HG02981 (cell line): ENCODE data around the gene HPGD.

Source experiments
- ATAC-seq: cut with Tn5 transposase; IDR thresholded peaks from one replicate; pipeline ENCODE4 v1.9.1; 2021; ENCODE audit warnings: mild to moderate bottlenecking, moderate library complexity; ENCODE audit not compliant: unreplicated experiment

HPGD gene

DNA sequence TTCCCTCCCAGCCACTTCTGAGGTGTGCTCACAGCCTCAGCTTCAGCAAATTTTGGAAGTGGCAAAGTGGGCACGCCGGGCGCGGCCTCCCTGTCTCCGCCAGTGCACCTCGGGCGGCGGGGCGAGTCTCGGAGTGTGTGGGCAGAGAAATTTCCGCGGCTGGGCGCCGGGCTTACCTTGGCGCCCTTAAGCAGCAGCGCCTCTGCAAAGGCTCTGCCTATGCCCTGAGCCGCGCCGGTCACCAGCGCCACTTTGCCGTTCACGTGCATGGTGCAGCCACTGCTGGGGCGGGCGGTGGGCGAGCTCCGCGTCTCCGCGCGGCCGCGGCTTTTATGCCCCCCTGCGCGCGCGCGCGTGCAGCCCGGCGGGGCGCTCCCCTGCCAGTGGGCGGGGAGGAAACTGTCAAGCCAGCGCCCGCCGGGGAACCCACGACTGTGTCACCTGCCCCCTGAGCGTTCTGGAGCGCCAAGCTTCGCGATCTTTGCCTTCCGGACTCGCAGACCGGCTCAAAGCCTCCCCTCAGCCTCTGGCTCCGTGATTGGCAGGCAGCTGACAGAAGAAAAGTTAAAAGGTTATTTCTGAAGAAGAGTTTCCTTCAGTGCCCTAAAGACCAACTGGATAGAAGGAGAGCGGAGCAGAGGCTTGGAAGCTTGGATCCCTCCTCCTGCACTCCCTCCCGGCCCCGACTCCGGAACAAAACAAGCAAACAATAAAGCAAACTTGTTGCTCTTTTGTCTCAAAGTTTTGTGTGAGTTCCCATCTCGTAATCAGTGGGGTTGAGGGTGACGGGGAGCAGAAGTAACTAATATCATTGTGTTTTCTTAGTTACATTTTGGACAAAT, at the start of gene HPGD:
Gene HPGD (minus strand): TSS at position 306 of the 842 bp plus-strand sequence. CDS start 37 bp downstream, at position 269.
- peak; percentile 74 for ATAC-seq

DNA sequence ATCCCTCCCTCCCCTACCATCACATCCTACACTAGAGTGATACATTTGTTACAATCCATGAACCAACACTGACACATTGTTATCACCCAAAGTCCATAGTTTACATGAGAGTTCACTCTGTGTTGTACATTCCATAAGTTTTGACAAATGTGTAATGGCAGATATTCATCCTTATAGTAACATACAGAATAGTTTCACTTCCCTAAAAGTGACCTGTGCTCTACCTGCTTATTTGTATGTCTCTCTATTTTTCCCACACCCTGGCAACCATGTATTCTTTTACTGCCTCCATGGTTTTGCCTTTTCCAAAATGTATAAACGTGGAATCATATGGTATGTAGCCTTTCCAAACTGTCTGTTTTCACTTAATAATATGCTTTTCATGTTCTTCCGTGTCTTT, 42.2 kb upstream of the HPGD start:
- ATAC-seq = no peak

DNA sequence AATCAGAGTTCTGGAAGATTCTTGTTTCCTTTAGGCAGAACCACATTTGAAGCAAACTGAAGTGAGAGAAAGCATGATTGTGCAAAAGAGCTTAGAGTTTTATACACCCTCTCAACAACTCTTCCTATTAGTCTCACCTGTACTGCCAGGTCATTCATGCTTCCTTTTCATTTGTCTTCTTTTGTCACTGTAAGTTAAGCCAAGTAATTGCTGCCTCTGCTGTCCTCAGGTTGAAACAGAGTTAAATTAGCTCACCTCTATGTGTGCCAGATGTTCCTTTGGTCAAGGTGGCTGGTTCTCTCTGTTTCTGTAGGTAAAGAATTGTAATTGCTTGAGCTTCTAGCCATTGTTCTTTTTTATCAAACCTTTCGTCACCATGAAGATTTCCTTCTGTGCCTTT, 41.1 kb upstream of the HPGD start:
- ATAC-seq = no peak

DNA sequence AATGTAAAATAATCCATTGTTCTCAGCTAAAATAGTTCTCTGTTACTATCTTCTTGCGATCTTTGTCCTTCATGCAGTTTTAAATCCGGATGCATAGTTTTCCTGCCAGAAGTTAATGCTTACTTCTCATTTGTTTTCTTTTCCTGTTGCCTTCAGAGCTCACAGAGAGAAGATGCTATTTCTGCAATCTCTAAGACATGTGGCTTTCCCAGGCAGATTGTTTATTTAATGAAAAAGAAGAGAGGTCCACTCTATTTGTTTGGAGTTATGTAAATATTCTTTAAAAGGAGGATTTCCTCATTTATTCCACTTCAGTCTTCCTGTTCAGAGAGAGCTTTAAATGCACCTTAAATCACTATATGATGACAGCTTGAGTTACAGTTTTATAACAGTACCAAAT, 39.3 kb upstream of the HPGD start:
- ATAC-seq = no peak

DNA sequence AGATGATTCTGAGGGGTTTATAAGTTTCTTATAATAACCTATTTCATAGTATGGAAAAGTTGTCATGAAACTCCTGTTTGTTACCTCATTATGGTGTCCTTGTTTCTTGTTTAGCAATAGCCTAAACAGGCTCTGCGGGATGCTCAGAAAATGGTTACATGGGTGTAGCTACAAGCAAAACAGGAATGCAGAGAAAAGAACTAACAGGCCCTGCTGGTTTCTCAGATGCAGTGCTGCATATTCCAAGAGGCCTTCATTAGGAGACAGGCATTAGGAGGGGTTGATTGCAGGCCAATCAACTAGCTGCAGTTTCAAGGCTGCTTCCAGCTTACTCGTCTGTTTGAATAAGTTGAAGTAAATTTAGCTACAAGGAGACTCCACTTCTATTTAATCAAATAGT, 37.6 kb upstream of the HPGD start:
- no peak for ATAC-seq

DNA sequence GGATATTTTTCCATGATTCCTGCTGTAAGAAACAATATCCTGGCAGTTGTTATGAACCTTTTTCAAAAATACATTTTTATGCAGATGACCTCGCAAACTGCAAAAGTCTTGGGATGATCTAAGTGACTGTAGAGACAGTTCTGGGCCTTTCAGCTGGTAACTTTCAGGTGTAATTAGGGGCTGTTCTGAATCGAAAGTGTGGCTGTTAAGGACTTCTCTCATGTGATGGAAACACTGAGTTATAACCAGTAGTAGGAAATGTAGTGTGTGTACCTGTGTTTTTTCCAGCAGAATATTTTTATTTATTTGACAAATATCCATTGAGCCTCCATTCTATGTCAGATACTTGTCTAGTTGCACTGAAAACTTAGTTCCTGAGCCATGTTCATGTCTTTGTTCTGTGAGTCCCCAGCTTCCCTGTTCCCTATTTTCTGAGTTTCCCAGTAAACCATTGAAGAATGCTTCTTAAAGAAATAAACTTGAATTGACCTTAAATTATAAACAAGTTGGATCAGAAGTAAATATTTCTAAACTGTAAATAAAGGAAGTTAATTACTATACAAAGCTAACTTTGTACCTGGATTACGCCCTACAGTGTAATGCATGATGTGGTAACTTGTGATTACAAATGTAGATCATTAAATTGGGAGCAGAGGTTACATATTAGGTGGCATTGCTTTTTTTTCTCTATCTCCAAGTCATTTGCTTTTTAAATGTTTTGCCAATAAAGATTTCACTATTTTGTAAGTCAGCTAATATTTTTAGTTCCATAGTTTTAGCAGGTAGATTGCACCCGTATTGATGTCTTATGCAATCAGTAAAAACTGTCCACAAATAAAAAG, 33.7 kb upstream of the HPGD start:
- ATAC-seq = no peak

DNA sequence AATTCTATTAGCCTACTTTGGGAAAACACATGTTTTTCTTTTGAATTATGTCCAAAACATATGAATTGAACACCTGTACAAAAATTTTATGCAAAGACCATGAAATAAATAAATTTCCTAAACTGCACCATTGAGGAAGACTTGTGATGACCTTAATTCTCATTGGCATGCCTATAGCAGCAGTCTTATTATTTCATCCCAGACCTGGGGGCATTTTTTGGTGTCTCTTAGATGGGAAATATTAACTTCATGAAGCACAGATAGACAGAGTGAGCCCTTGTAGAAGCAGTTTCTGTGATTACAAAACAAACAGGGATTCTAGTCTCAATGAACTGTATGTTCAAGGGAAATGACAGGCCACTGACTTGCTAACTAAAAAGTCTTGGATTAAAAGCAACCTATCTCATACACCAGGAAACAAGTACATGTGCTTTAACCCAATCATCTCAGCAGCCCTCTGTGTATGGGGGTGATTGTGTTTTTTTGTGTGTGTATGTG, 32.0 kb upstream of the HPGD start:
- ATAC-seq = no peak

DNA sequence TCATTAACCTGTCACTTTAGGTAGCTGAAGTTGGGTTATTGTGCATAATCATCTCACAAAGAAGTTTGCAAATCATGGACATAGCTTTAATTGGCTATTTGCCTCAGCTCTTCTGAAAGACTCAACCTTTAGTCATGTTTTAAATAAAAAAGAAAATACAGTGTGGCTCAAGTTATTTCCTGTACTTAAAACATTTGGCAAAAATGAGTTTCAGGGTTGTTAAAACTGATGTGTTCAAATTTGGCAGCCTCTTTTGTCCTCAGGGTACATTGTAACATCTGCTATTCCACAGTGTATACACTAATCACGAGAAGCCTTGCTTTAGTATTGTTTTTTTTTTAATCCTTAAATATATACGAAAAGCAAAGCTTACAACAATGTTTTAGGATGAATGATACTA, 31.5 kb upstream of the HPGD start:
- no peak for ATAC-seq

DNA sequence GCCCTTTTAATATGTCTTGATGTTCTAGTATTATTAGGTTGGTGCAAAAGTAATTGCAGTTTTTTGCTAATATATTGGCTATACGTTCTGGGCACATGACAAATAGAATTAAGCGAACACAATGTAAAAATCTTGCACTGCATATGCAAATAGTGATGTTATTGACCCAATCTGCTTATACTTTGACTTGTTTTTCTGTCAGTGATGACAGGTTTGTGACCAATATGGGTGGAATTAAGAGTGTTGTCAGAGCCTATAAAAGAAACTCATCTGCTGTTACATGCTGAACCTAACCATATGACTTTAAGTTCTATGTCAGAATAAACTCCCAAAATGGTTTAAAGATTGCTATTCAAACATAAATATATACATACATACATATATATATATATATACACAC, 30.7 kb upstream of the HPGD start:
- ATAC-seq = no peak

DNA sequence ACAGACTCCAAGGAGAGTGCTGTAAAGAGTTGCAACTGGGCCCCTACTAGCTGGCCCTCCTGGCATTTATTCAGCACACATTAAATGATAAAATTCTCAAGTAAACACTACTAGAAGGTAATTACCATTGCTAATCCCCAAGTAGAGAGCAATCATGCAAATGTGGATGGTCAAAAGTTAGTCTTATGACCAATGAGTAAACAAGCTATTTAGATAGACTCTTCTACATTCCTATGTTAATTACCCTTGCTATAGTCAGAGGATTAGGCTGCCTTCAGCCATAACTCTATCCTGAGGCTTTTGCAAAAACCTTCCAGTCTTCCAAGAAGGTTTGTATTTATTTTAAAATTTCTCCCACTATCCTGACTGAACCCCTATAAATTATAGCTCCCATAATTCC, 28.3 kb upstream of the HPGD start:
- ATAC-seq = no peak

DNA sequence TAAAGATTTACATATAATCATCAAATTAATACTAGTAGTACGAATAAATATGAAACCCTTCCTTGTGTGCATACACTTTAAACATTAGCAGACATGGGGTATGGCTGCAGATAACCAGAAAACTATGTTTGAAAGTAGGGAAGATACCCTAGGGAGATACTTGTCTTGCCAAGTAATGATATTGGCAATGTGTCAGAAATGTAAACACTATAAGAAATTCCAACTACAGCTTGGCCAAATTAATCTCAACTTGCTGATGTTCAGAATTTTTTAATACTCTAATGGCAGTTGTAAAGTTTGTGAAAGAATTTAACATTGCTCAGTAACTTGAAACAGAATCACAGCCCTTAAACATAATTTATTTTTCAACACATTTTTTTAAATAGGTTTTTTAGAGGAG, 27.4 kb upstream of the HPGD start:
- no peak for ATAC-seq

DNA sequence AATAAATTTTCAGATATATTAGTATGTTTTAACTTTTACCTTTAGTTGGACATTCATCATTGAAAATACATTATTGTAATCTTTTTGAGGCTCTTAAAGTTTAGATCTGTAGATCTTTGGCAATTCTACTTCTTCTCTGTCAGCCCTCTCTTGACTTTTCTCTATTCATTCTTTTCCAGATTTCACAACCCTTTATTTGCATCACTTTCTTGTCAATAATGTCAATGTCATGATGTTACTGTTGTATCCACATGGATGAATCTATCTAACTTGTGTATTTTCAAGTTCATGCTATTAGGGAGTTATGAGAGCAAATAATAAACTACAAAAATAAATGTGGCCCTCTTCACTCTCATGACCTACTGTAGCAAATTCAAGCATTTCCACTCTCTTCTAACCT, 23.0 kb upstream of the HPGD start:
- ATAC-seq = no peak

DNA sequence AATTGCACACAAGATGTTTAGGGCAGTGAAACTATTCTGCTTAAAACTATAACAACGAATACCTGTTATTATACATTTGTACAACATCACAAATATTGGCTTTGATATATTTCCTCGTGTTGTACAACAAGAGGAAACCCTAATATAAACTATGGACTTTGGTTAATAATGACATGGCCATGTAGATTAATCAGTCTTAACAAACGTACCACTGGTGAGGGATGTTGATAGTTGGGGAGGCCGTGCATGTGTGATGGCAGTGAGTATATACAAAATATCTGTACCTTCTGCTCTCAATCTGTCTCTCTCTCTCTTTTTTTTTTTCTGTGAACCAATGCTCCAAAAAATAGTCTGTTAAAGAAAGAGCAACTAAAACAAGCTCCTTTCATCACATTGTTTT, 22.2 kb upstream of the HPGD start:
- ATAC-seq = no peak

DNA sequence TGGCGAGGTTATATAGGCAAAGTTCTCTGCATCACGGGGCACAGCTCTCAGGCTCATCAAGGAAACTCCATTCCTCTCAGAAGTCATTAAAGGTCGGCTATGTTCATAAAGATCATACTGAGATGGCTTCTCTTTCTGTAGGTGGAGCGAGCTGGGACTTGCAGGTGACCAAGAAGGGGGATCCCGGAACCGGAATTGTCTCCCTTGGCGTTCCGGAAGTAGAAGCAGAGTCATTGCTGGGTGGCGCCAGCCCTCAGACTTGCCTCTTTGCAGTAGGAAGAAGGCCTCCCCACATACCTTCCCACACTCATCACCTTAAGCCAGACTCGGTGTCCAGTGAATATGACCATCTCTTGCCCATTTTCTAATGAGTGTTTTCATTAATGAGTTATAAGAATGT, 17.9 kb upstream of the HPGD start:
- ATAC-seq = no peak

DNA sequence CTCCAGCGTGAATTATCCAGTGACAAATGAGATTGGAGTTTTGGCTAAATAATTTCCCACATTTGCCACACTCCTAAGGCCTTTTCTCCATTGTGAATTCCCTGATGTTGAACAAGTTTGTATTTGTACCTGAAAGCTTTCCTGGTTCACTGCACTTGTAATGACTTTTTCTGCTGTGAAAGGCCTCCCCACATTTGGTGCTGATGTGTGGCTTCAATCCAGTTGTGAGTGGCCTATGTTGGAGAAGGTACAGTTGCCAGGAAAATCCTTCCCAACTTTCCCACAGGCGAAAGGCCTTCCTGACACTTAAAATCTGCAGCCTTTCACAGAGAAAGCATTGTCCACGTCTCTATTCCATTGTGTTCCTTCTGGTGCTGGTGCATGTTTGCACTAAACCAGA, 17.3 kb upstream of the HPGD start:
- ATAC-seq = no peak

DNA sequence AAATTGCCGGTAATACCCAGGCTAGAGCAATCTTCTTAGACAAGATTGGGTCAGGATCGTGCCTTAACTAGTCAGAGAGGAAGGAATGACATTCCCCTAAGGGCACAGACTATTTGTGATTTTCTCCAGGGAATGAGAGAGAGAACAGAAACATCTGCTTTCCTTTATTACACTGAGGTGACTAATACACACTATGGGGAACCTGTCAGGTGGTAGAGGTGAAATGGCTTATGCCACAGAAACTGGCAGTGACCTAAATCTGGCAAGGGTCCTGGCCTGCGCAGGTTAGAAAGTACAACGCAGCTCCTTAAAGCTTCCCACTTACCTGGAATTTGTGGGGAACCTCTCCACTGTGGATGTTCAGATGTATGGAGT, 16.6 kb upstream of the HPGD start:
- ATAC-seq = no peak

DNA sequence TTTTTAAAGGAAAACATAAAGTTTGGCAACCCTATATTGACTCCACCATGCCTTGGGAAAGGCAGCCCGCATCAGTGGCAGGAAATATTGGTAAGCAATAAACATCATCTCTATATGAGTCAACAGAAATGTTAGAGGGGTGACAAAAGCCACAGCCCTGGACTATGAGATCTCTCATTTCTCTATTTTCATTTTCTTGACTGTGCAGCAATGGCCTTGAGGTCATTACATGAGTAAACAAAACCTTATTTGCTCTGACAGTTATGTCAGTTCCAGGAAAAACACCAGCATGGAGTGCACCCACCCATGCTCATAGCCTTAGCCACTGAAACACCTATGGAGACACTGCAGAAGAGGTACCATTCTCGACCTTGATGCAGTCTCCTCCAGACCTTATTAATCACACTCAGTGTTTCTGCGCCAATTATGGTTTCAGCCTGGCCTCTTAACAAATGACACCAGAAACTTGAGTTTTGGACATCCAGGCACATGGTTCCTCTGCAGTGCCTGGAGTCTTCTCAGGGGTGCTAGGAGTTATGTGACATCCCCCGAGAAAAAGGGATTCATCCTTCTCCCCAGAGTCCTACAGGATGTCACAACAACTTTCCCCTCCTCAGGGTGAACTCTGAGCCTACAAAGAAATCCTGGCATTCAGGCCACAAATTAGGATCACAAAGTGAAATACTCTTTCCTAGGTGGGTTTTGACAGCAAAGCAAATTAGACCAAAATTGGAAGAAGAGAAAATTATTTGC, 16.0 kb upstream of the HPGD start:
- peak; percentile 95 for ATAC-seq

DNA sequence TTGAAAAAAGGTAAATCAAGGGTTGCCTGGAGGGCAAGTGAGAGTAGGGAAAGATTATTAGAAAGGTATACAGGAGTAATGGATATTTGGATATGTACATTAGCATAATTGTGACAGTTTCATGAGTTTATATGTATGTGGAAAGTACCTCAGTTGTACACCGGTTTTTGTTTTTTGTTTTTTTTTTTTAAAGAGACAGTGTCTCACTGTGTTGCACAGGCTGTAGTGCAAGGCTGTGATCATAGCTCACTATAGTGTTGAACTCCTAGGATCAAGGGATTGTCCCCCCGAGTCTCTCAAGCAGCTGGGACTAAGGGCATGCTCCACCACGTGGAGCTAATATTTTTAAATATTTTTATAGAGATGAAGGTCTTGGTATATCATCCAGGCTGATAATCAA, 15.3 kb upstream of the HPGD start:
- ATAC-seq = peak; percentile 14

DNA sequence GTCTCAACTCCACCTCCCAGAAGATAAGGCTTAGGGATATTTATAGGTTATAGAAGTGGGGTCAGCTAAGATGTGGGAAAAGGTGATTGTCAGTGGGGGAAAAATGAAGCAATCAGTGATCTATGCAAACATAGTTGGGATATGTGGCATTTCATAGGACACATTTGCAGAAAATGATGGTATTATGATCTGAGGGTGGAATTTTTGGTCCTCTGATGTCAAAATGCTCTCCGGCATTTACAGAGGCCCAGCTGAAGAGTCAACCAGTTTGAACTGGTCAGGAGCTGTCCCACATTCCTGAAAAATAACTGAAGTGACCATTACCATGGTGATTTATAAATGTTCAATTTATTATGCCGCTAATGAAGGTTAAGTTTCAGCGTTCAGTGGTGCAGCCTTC, 12.2 kb upstream of the HPGD start:
- ATAC-seq = no peak

DNA sequence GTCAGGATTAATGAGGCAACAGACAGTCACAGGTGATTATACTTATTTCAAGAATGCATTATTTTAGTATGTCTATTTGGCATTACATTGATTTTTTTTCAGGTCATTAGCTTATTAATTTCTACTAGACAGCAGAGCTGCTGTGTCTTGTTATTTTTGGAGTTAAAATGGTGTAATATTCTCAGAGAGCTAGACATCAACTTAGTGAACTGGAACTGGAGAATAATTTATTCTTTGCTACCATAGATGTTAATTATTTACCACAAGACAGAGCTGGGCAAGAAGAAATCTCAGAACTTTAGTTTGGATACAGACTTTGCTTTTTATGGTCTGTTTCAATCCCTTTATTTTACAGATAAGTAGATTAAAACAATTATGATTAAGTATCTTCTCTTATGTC, 10.2 kb upstream of the HPGD start:
- ATAC-seq = no peak

DNA sequence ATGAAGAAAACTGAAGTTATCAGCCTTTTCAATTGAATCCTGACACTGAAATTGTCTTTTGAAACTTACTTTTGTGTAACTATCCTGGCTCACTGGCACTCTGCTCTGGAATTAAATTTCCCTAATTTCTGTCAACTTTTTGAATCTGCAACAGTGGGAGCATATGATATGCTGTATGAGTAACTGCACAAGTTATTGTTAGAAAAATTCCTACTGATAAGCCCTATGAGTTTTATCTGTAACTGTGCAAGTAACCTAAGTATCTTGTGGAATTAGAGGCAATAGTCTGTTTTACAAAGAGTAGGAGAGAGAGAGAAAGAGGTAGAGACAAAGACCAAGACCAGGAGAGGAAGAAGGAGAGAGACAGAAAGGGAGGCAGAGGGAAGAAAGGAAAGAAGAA, 9.2 kb upstream of the HPGD start:
- ATAC-seq = no peak
